Karpas-422 (cell line): ENCODE measurements around the gene UNC5C. TPM values are rescaled to one million over a fixed set of nuclear protein-coding genes. Genes with fewer than 3 reads are reported as not detected.

ENCODE experiments used
- DNase-seq: peaks from one replicate; pipeline ENCODE4 v3.0.0-alpha.2; 2015
- H2AFZ ChIP-seq: fragments of 200-600 bp; sonication (generic); 2 replicates; pipeline ENCODE4 v1.6.1; 2014; ENCODE audit warnings: antibody characterized with exemption, low read length, mixed read lengths
- H3K27ac ChIP-seq: fragments of 200-600 bp; sonication (generic); 2 replicates; pipeline ENCODE4 v1.5.1; 2014; ENCODE audit warnings: mild to moderate bottlenecking, low read length, moderate library complexity
- H3K27me3 ChIP-seq: fragments of 200-600 bp; sonication (generic); 2 replicates; pipeline ENCODE4 v1.6.1; 2014; ENCODE audit warnings: low read length, mixed read lengths
- H3K36me3 ChIP-seq: fragments of 200-600 bp; sonication (generic); 2 replicates; pipeline ENCODE4 v1.6.1; 2014; ENCODE audit warnings: low read length, mixed read lengths; ENCODE audit not compliant: insufficient read depth
- H3K4me1 ChIP-seq: fragments of 200-600 bp; sonication (generic); 2 replicates; pipeline ENCODE4 v1.6.1; 2014; ENCODE audit warnings: mild to moderate bottlenecking, low read length, mixed read lengths
- H3K4me2 ChIP-seq: fragments of 200-600 bp; sonication (generic); 2 replicates; pipeline ENCODE4 v1.6.1; 2014; ENCODE audit warnings: low read length, low read depth, mild to moderate bottlenecking; ENCODE audit not compliant: poor library complexity, severe bottlenecking
- H3K4me3 ChIP-seq: fragments of 200-600 bp; sonication (generic); 2 replicates; pipeline ENCODE4 v1.5.1; 2014; ENCODE audit warnings: mild to moderate bottlenecking, antibody characterized with exemption, low read length, mixed read lengths
- H3K79me2 ChIP-seq: fragments of 200-600 bp; sonication (generic); 2 replicates; pipeline ENCODE4 v1.6.1; 2014; ENCODE audit warnings: mild to moderate bottlenecking, low read length, mixed read lengths
- H3K9ac ChIP-seq: fragments of 200-600 bp; sonication (generic); 2 replicates; pipeline ENCODE4 v1.6.0; 2014; ENCODE audit warnings: low read length
- H3K9me2 ChIP-seq: fragments of 200-600 bp; sonication (generic), shearing (Covaris generic); replicated peaks from 2 replicates; pipeline ENCODE4 v1.6.0; 2014; ENCODE audit warnings: mild to moderate bottlenecking, low read length, moderate library complexity; ENCODE audit not compliant: insufficient read depth
- H3K9me3 ChIP-seq: fragments of 300-700, 200-600 bp; sonication (generic); 2 replicates; pipeline ENCODE4 v1.6.1; 2014; ENCODE audit warnings: low read length, mixed read lengths
- H4K20me1 ChIP-seq: fragments of 200-600 bp; sonication (generic); 2 replicates; pipeline ENCODE4 v1.6.1; 2014; ENCODE audit warnings: mild to moderate bottlenecking, antibody characterized with exemption, low read length, low read depth; ENCODE audit not compliant: insufficient read depth
- total RNA-seq: library from RNA; depleted of rRNA; stranded (reverse); fragments of >200 nt; shearing (Covaris generic); gene quantifications from 2 replicates; pipeline ENCODE4 v1.2.3, GENCODE V29; 2014; ENCODE audit warnings: low replicate concordance

Gene UNC5C
- total RNA-seq, 1 experiment from 2014 or later: not detected

GRCh38 chr4:95215991-95216605, 332.7 kb downstream of the UNC5C start:
- Histone ChIP-seq H3K9ac (no peak overlapping the region), H3K27me3 (no peaks in the 10 kb centered on the region), H4K20me1 (no peaks in the 10 kb centered on the region), H3K9me3 (no peaks in the 10 kb centered on the region), H3K4me2 (no peak overlapping the region), H3K4me1 (no peaks in the 10 kb centered on the region), H3K27ac (no peak overlapping the region), H2AFZ (no peak overlapping the region), H3K36me3 (no peaks in the 10 kb centered on the region), H3K9me2 (no peaks in the 10 kb centered on the region), H3K4me3 (no peak overlapping the region), H3K79me2 (no peaks in the 10 kb centered on the region)
- DNase-seq: no peak

- no peaks in the 10 kb centered on the region for H3K27me3 ChIP-seq
- H3K9ac ChIP-seq: no peak overlapping the region
- no peaks in the 10 kb centered on the region for H4K20me1 ChIP-seq
- no peak overlapping the region for H3K4me3 ChIP-seq
- H3K9me2 ChIP-seq: no peaks in the 10 kb centered on the region
- no peak overlapping the region for H3K4me2 ChIP-seq
- no peaks in the 10 kb centered on the region for H3K9me3 ChIP-seq
- H3K36me3 ChIP-seq: no peaks in the 10 kb centered on the region
- no peaks in the 10 kb centered on the region for H3K4me1 ChIP-seq
- no peaks in the 10 kb centered on the region for H3K79me2 ChIP-seq
- no peak overlapping the region for H2AFZ ChIP-seq
- H3K27ac ChIP-seq: no peak overlapping the region
- no peak for DNase-seq
These were observed 333.7 kb downstream of the UNC5C start for GRCh38 chr4:95215043-95215442.

- H4K20me1 ChIP-seq: no peaks in the 10 kb centered on the region
- no peak for DNase-seq
- no peak overlapping the region for H3K9ac ChIP-seq
- no peaks in the 10 kb centered on the region for H3K9me3 ChIP-seq
- H3K27ac ChIP-seq: no peak overlapping the region
- no peaks in the 10 kb centered on the region for H3K9me2 ChIP-seq
- no peak overlapping the region for H3K4me2 ChIP-seq
- H3K27me3 ChIP-seq: no peaks in the 10 kb centered on the region
- H3K4me1 ChIP-seq: no peaks in the 10 kb centered on the region
- H3K79me2 ChIP-seq: no peaks in the 10 kb centered on the region
- no peaks in the 10 kb centered on the region for H3K36me3 ChIP-seq
- no peak overlapping the region for H2AFZ ChIP-seq
- H3K4me3 ChIP-seq: no peak overlapping the region
These were observed 334.4 kb downstream of the UNC5C start for GRCh38 chr4:95214408-95214807.

GRCh38 chr4:95213366-95213765, 335.4 kb downstream of the UNC5C start:
- Histone ChIP-seq H3K27me3 (no peaks in the 10 kb centered on the region), H4K20me1 (no peaks in the 10 kb centered on the region), H3K79me2 (no peaks in the 10 kb centered on the region), H3K27ac (no peak overlapping the region), H3K4me3 (no peak overlapping the region), H3K9me2 (no peaks in the 10 kb centered on the region), H3K4me1 (no peaks in the 10 kb centered on the region), H3K36me3 (no peaks in the 10 kb centered on the region), H2AFZ (no peak overlapping the region), H3K9me3 (no peaks in the 10 kb centered on the region), H3K9ac (no peak overlapping the region), H3K4me2 (no peak overlapping the region)
- DNase-seq: no peak

GRCh38 chr4:95212692-95213091, 336.1 kb downstream of the UNC5C start:
- Histone ChIP-seq H4K20me1 (no peaks in the 10 kb centered on the region), H3K9me2 (no peaks in the 10 kb centered on the region), H3K4me3 (no peak overlapping the region), H3K27ac (no peak overlapping the region), H2AFZ (no peak overlapping the region), H3K36me3 (no peaks in the 10 kb centered on the region), H3K79me2 (no peaks in the 10 kb centered on the region), H3K4me2 (no peak overlapping the region), H3K4me1 (no peaks in the 10 kb centered on the region), H3K9me3 (no peaks in the 10 kb centered on the region), H3K9ac (no peak overlapping the region), H3K27me3 (no peaks in the 10 kb centered on the region)
- DNase-seq: no peak

- H3K9ac ChIP-seq: no peak overlapping the region
- H3K36me3 ChIP-seq: no peaks in the 10 kb centered on the region
- H3K4me2 ChIP-seq: no peak overlapping the region
- no peak overlapping the region for H3K27ac ChIP-seq
- no peaks in the 10 kb centered on the region for H3K79me2 ChIP-seq
- no peak overlapping the region for H3K4me3 ChIP-seq
- H2AFZ ChIP-seq: no peak overlapping the region
- no peaks in the 10 kb centered on the region for H3K27me3 ChIP-seq
- H3K4me1 ChIP-seq: no peaks in the 10 kb centered on the region
- no peaks in the 10 kb centered on the region for H4K20me1 ChIP-seq
- H3K9me3 ChIP-seq: no peaks in the 10 kb centered on the region
- no peak for DNase-seq
- H3K9me2 ChIP-seq: no peaks in the 10 kb centered on the region
These were observed 338.8 kb downstream of the UNC5C start for GRCh38 chr4:95209927-95210326.

- Histone ChIP-seq H3K79me2 (no peaks in the 10 kb centered on the region), H3K9me3 (no peaks in the 10 kb centered on the region), H3K9ac (no peak overlapping the region), H3K4me1 (no peaks in the 10 kb centered on the region), H3K36me3 (no peaks in the 10 kb centered on the region), H3K27ac (no peak overlapping the region), H4K20me1 (no peaks in the 10 kb centered on the region), H3K9me2 (no peaks in the 10 kb centered on the region), H3K4me3 (no peak overlapping the region), H3K4me2 (no peak overlapping the region), H2AFZ (no peak overlapping the region), H3K27me3 (no peaks in the 10 kb centered on the region)
- no peak for DNase-seq
These were observed 343.9 kb downstream of the UNC5C start for GRCh38 chr4:95204873-95205272.

GRCh38 chr4:95204267-95204844, 344.4 kb downstream of the UNC5C start:
- no peak overlapping the region for H3K27ac ChIP-seq
- H4K20me1 ChIP-seq: no peaks in the 10 kb centered on the region
- H3K9me3 ChIP-seq: no peaks in the 10 kb centered on the region
- H3K4me1 ChIP-seq: no peaks in the 10 kb centered on the region
- no peaks in the 10 kb centered on the region for H3K27me3 ChIP-seq
- H3K9ac ChIP-seq: no peak overlapping the region
- no peaks in the 10 kb centered on the region for H3K79me2 ChIP-seq
- no peak overlapping the region for H3K4me3 ChIP-seq
- no peak for DNase-seq
- H2AFZ ChIP-seq: no peak overlapping the region
- H3K9me2 ChIP-seq: no peaks in the 10 kb centered on the region
- H3K36me3 ChIP-seq: no peaks in the 10 kb centered on the region
- no peak overlapping the region for H3K4me2 ChIP-seq
